C4-2B (cell line): ENCODE measurements around the gene C4orf50.

Source experiments
- ZFX ChIP-seq: fragments of 450-650 bp; IDR thresholded peaks from 2 replicates; pipeline ENCODE4 v1.6.1; 2017
- TF ChIP-seq, protein P1 (sequence below): fragments of 450-650 bp; conservative IDR thresholded peaks from 2 replicates; pipeline ENCODE4 v1.5.1; 2017; ENCODE audit warnings: mild to moderate bottlenecking

DNA sequence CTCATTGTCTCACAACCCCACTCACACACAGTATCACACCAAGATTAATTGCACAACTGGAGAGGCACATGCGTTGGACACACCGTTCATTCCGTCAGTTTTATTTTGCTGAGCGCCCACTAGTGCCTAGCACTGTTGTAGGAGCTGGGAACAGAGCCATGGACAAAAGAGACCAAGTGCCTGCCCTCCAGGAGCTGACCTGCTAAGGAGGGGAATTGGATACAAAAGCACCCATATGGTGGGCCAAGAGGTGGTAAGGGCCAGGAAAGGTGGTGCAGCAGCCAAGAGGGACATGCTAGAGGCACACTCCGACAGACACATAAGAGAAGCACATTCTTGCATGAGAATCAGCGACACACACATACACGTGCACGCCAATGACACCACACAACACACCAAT lies 124.6 kb downstream of the C4orf50 start:
- TF ChIP-seq, protein P1, sequence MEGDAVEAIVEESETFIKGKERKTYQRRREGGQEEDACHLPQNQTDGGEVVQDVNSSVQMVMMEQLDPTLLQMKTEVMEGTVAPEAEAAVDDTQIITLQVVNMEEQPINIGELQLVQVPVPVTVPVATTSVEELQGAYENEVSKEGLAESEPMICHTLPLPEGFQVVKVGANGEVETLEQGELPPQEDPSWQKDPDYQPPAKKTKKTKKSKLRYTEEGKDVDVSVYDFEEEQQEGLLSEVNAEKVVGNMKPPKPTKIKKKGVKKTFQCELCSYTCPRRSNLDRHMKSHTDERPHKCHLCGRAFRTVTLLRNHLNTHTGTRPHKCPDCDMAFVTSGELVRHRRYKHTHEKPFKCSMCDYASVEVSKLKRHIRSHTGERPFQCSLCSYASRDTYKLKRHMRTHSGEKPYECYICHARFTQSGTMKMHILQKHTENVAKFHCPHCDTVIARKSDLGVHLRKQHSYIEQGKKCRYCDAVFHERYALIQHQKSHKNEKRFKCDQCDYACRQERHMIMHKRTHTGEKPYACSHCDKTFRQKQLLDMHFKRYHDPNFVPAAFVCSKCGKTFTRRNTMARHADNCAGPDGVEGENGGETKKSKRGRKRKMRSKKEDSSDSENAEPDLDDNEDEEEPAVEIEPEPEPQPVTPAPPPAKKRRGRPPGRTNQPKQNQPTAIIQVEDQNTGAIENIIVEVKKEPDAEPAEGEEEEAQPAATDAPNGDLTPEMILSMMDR = no peak
- no peak for TF ChIP-seq ZFX
